GM12878 (cell line): ENCODE data around the gene AGTRAP. TPM values are rescaled to one million over a fixed set of nuclear protein-coding genes. Genes with fewer than 3 reads are reported as not detected.
A peak's percentile ranks its signal among the peaks of the same experiment; 100 is the strongest.

Source experiments
- ATAC-seq: fragments of 200-7000 bp; cut with Tn5 transposase; 3 replicates; pipeline ENCODE4 v1.9.1; 2020; ENCODE audit warnings: mild to moderate bottlenecking, moderate library complexity
- BruUV-seq: library from RNA; stranded (reverse); fragments of 400-500 nt; replicated peaks from 2 replicates; lab custom pipeline; 2021; lab: Mats Ljungman, UMichigan
- CTCF ChIA-PET: fragments of 300-600 bp; sonication (Branson Sonifier 250); formaldehyde crosslinking; extraction: SDS; loops from one replicate; lab custom pipeline; 2021; ENCODE audit warnings: inconsistent platforms; lab: Yijun Ruan, JAX
- POLR2A ChIA-PET: fragments of 350-600 bp; formaldehyde crosslinking; extraction: SDS; loops from one replicate; lab custom pipeline; 2021; ENCODE audit warnings: inconsistent platforms; lab: Charles Lee
- RAD21 ChIA-PET: fragments of 300-600 bp; sonication (Branson Sonifier 250); formaldehyde crosslinking; loops from one replicate; lab custom pipeline; 2023; ENCODE audit warnings: antibody characterized with exemption; ENCODE audit not compliant: unreplicated experiment; lab: Charles Lee
- SMC1A ChIA-PET: fragments of 300-600 bp; sonication (Branson Sonifier 250); formaldehyde crosslinking; loops from one replicate; lab custom pipeline; 2023; ENCODE audit not compliant: unreplicated experiment, uncharacterized antibody; lab: Charles Lee
- DNase-seq: peaks from one replicate; pipeline ENCODE4 v3.0.0-alpha.2; 2011; ENCODE audit warnings: low read depth, low spot score
- FAIRE-seq: peaks from 3 replicates; lab custom pipeline; 2011; peaks lifted over from hg19 to GRCh38; lab: Jason Lieb, UNC
- H2AFZ ChIP-seq: 2 replicates; pipeline ENCODE4 v1.6.0; 2011; ENCODE audit warnings: low read depth, low read length, control low read depth; ENCODE audit not compliant: control insufficient read depth
- H3K27ac ChIP-seq: 2 replicates; pipeline ENCODE4 v1.5.1; 2011; ENCODE audit warnings: control low read depth; ENCODE audit not compliant: control insufficient read depth, insufficient read depth
- H3K27me3 ChIP-seq, 2 experiments: replicated peaks in 1 of 2; 2 replicates each; pipeline versions ENCODE4 v1.6.0 to v1.6.1; 2011; ENCODE audit warnings: low read length in 1 of 2; ENCODE audit not compliant: control insufficient read depth in 2 of 2, insufficient read depth in 2 of 2
- H3K36me3 ChIP-seq, 2 experiments: 2 replicates each; pipeline ENCODE4 v1.5.1; 2011; ENCODE audit warnings: low read length in 1 of 2; ENCODE audit not compliant: control insufficient read depth in 2 of 2, insufficient read depth in 2 of 2
- H3K4me1 ChIP-seq: 2 replicates; pipeline ENCODE4 v1.6.1; 2011; ENCODE audit warnings: mild to moderate bottlenecking, low read length, moderate library complexity, mixed read lengths; ENCODE audit not compliant: control insufficient read depth, insufficient read depth
- H3K4me2 ChIP-seq: 2 replicates; pipeline ENCODE4 v1.6.0; 2011; ENCODE audit warnings: control low read depth; ENCODE audit not compliant: control insufficient read depth, insufficient read depth
- H3K4me3 ChIP-seq: fragments of 200-600 bp; sonication (generic); 2 replicates; pipeline ENCODE4 v1.5.1; 2016
- H3K79me2 ChIP-seq: 2 replicates; pipeline ENCODE4 v1.6.0; 2011; ENCODE audit warnings: low read length; ENCODE audit not compliant: control insufficient read depth, insufficient read depth
- H3K9ac ChIP-seq: 2 replicates; pipeline ENCODE4 v1.8.0; 2011; ENCODE audit warnings: low read length, control low read depth, mixed read lengths; ENCODE audit not compliant: control insufficient read depth, insufficient read depth
- H3K9me3 ChIP-seq: replicated peaks from 3 replicates; pipeline ENCODE4 v1.5.1; 2011; ENCODE audit warnings: mild to moderate bottlenecking, low read length; ENCODE audit not compliant: control insufficient read depth, insufficient read depth
- H4K20me1 ChIP-seq: 2 replicates; pipeline ENCODE4 v1.6.0; 2011; ENCODE audit not compliant: control insufficient read depth, insufficient read depth
- CBX5 ChIP-seq: sonication (generic); IDR thresholded peaks from 2 replicates; pipeline ENCODE4 v1.6.1; 2016; ENCODE audit warnings: low read depth, moderate library complexity, mild to moderate bottlenecking, inconsistent platforms
- CHD2 ChIP-seq: IDR thresholded peaks from 2 replicates; pipeline ENCODE4 v1.6.1; 2011; ENCODE audit warnings: low read depth, low read length, improper control_type of control experiment, borderline replicate concordance
- FOXM1 ChIP-seq: IDR thresholded peaks from 2 replicates; pipeline ENCODE4 v1.6.1; 2012; ENCODE audit warnings: low read depth, mild to moderate bottlenecking, inconsistent platforms, low read length, moderate library complexity
- HDAC2 ChIP-seq: fragments of 200-600 bp; sonication (generic); IDR thresholded peaks from 2 replicates; pipeline ENCODE4 v1.6.1; 2017
- IKZF2 ChIP-seq, 2 experiments: fragments of 450-650 bp; IDR thresholded peaks; 2 replicates each; pipeline ENCODE4 v1.6.1; 2017; ENCODE audit warnings: mild to moderate bottlenecking in 2 of 2, moderate library complexity in 2 of 2
- KAT2A ChIP-seq: conservative IDR thresholded peaks from 2 replicates; pipeline ENCODE4 v1.6.1; 2011; ENCODE audit warnings: low read depth, low read length; ENCODE audit not compliant: control insufficient read depth
- SIN3A ChIP-seq: IDR thresholded peaks from 2 replicates; pipeline ENCODE4 v1.6.1; 2012; ENCODE audit warnings: low read depth, low read length, improper control_type of control experiment
- SUZ12 ChIP-seq: fragments of 200-600 bp; sonication (generic); IDR thresholded peaks from one replicate; pipeline ENCODE4 v1.6.1; 2018; ENCODE audit warnings: antibody characterized with exemption, mild to moderate bottlenecking; ENCODE audit not compliant: unreplicated experiment
- WGBS: methylation state at CpG from one replicate; pipeline ENCODE4 v1.1.6; 2016; ENCODE audit warnings: low lambda C conversion rate; ENCODE audit not compliant: insufficient replicate concordance, insufficient coverage; ENCODE audit errors: missing lambda C conversion rate; 5-methylcytosine and 5-hydroxymethylcytosine counted together
- in situ Hi-C: fragments of 300-500 bp; cut with MboI; formaldehyde crosslinking; loops from 9 replicates; pipeline ENCODE4 v1.14.3; 2018; ENCODE audit warnings: mixed read lengths
- intact Hi-C: fragments of 100-400 bp; cut with micrococcal nuclease; formaldehyde crosslinking; loops from one replicate; pipeline ENCODE4 v1.14.2; 2022; ENCODE audit not compliant: unreplicated experiment
- polyA plus RNA-seq, 11 experiments: library from polyadenylated mRNA; depleted of rRNA in 4 of 11; unstranded in 6 of 11; stranded (reverse) in 5 of 11; fragments of >200 nt; fragmentation: Nextera tagmentation in 4 of 11; fragmentation: Illumina TruSeq in 1 of 11; extraction: Ambion mirVana in 4 of 11; extraction: Trizol in 1 of 11; gene quantifications; 1 replicate in 1 of 11; 2 replicates in 10 of 11; pipeline versions ENCODE4 v1.2.1 to v1.2.3, GENCODE V29; 2011 to 2016; ENCODE audit warnings: inconsistent platforms in 2 of 11, missing spikeins in 2 of 11, low read depth in 1 of 11
- total RNA-seq, 4 experiments: library from RNA; depleted of rRNA in 3 of 4; stranded (reverse); fragments of >200 nt in 3 of 4; fragmentation: Illumina TruSeq in 1 of 4; extraction: Trizol in 1 of 4; gene quantifications; 2 replicates each; pipeline versions ENCODE4 v1.2.1 to v1.2.3, GENCODE V29; 2013 to 2021
- TF ChIP-seq, protein P1 (sequence below): IDR thresholded peaks from 2 replicates; pipeline ENCODE4 v1.6.1; 2012; ENCODE audit warnings: low read length, inconsistent platforms
- TF ChIP-seq, protein P2 (sequence below): IDR thresholded peaks from 2 replicates; pipeline ENCODE4 v1.6.1; 2012; ENCODE audit warnings: low read depth, low read length, improper control_type of control experiment
- TF ChIP-seq, protein P3 (sequence below): fragments of 450-650 bp; IDR thresholded peaks from 2 replicates; pipeline ENCODE4 v1.6.1; 2017; ENCODE audit warnings: borderline replicate concordance

Gene AGTRAP
- total and polyA plus RNA-seq, 10 of the 15 experiments (the other 5 are each of a cell fraction or from before 2014, with no cell fraction given) = 3.0 to 17.4 (median 10.2) TPM

DNA sequence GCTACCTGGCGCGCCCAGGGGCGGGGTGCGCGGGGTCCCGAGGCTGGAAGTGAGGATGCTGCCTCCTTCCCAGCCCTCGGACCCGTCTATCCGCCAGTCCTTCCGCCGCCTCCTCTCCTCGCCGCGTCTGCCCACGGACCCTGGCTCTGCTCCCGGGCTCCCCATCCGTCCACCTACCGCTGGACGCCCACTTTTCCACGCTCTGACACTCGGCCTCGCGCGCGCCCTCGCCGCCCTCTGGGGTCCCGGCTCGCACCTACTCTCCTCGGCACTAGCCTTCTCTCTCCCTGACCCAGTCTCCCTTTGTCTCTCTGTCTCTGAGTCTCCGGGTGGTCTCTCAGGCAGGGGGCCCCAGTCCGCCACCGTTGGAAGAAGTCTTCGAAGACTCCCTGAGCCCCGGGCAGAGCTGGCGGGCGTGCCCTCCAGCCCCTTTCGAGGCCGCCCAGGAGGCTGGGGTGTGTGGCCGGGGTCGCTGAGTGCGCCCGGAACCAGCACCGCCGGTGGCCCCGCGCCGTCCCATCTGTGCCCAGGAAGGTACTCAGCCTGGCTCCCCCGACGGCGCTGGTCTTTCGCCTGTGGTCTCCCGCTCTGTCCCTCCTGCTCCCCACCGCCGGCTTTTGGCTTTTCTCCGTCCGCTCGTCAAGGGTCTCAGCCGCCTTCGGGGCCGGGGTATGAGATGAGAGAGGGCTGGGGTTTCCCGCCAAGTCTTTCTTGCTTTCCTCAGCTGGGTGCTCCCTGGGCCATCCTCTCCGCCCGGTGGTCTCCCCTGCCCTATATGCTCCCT is 43.8 kb upstream of the AGTRAP start:
- SMC1A ChIA-PET = no interaction called here
- intact Hi-C loops = no loop called here
- FAIRE-seq = no peak
- H3K4me2 ChIP-seq = no peak overlapping the region
- peaks cover 9 to 16% of the 10 kb centered on the region in 2 experiments; a peak in 3 of 4 replicates for H3K27me3 ChIP-seq
- no peak overlapping the region for H2AFZ ChIP-seq
- BruUV-seq = no TSS peak
- H3K4me1 ChIP-seq = no peaks in the 10 kb centered on the region
- no peaks in the 10 kb centered on the region for H3K79me2 ChIP-seq
- no peak overlapping the region for H3K4me3 ChIP-seq
- DNase-seq = no peak
- CTCF ChIA-PET = no interaction called here
- 13% methylated on average over 62 of the region's 64 CpGs for WGBS
- no peaks in the 10 kb centered on the region for H3K36me3 ChIP-seq
- TF ChIP-seq IKZF2 (IDR thresholded peaks at IDR 0.05) = no peak
- TF ChIP-seq SUZ12 = peak; percentile 54
- H3K27ac ChIP-seq = no peak overlapping the region
- POLR2A ChIA-PET = interaction anchor here (0.5 kb wide), 1 partner anchor 23 kb away, joined by 3 read pairs; no protein-coding TSS in a partner anchor
- H3K9ac ChIP-seq = no peak overlapping the region
- H3K9me3 ChIP-seq = no peaks in the 10 kb centered on the region
- in situ Hi-C loops = no loop called here
- RAD21 ChIA-PET = no interaction called here
- H4K20me1 ChIP-seq = no peaks in the 10 kb centered on the region; the same call in 1 of the 2 replicates
- no peak for ATAC-seq

DNA sequence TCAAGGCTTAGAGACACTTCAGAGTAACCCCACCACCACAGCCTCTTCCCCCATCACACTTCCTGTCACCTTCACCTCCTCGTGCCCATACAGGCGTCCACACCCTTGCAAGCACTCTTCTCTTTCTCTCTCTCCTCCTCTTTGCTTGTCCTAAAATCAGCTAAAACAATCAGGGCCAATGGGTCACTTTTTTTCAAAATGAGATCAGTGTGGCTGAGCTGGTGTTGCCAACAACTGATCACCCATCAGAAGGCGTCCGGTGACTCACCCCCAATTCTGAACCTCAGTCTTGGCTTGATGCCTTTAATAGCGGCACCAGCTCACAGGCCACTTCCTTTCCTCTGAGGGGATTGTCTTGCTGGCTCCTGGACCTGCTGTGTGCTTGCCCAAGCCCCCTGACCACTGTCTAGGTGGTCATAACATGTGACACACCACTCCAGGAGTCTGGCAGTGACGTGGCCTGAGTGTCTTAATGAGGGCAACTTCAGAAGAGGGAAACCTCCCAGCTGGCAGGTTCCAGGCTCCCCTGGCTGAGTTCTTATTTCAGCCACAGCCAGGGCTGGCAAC is 42.8 kb upstream of the AGTRAP start:
- Histone ChIP-seq H3K27me3 (peaks cover 9 to 16% of the 10 kb centered on the region in 2 experiments; a peak in 3 of 4 replicates), H3K27ac (no peak overlapping the region), H3K4me2 (no peak overlapping the region), H3K9ac (no peak overlapping the region), H3K79me2 (no peaks in the 10 kb centered on the region), H3K4me1 (no peaks in the 10 kb centered on the region), H3K9me3 (no peaks in the 10 kb centered on the region), H3K4me3 (no peak overlapping the region), H3K36me3 (no peaks in the 10 kb centered on the region), H2AFZ (no peak overlapping the region), H4K20me1 (no peaks in the 10 kb centered on the region; the same call in 1 of the 2 replicates)
- CTCF ChIA-PET = no interaction called here
- intact Hi-C loops = no loop called here
- POLR2A ChIA-PET = interaction anchor here (0.5 to 0.7 kb wide), 2 partner anchors 24 to 707 kb away, joined by 3 read pairs; no protein-coding TSS in a partner anchor
- RAD21 ChIA-PET = interaction anchor here (0.6 kb wide), 1 partner anchor 363 kb away, joined by 3 read pairs; no protein-coding TSS in a partner anchor
- no peak for DNase-seq
- ATAC-seq = peak; percentile 53
- WGBS = 0% methylated on average over 6 of the region's 6 CpGs
- no peak for FAIRE-seq
- SMC1A ChIA-PET = no interaction called here
- BruUV-seq = no TSS peak
- in situ Hi-C loops = no loop called here
- TF ChIP-seq SIN3A (no peak), FOXM1 (no peak), KAT2A (no peak), HDAC2 (no peak), CHD2 (no peak), CBX5 (no peak)
- TF ChIP-seq, protein P1, sequence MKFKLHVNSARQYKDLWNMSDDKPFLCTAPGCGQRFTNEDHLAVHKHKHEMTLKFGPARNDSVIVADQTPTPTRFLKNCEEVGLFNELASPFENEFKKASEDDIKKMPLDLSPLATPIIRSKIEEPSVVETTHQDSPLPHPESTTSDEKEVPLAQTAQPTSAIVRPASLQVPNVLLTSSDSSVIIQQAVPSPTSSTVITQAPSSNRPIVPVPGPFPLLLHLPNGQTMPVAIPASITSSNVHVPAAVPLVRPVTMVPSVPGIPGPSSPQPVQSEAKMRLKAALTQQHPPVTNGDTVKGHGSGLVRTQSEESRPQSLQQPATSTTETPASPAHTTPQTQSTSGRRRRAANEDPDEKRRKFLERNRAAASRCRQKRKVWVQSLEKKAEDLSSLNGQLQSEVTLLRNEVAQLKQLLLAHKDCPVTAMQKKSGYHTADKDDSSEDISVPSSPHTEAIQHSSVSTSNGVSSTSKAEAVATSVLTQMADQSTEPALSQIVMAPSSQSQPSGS = no peak
- TF ChIP-seq, protein P2, sequence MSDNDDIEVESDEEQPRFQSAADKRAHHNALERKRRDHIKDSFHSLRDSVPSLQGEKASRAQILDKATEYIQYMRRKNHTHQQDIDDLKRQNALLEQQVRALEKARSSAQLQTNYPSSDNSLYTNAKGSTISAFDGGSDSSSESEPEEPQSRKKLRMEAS = no peak
- TF ChIP-seq, protein P3, sequence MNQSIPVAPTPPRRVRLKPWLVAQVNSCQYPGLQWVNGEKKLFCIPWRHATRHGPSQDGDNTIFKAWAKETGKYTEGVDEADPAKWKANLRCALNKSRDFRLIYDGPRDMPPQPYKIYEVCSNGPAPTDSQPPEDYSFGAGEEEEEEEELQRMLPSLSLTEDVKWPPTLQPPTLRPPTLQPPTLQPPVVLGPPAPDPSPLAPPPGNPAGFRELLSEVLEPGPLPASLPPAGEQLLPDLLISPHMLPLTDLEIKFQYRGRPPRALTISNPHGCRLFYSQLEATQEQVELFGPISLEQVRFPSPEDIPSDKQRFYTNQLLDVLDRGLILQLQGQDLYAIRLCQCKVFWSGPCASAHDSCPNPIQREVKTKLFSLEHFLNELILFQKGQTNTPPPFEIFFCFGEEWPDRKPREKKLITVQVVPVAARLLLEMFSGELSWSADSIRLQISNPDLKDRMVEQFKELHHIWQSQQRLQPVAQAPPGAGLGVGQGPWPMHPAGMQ = no peak
